Caco-2 (cell line): Measurements from ENCODE around the gene ZNF778. TPM values are rescaled to one million over a fixed set of nuclear protein-coding genes. Genes with fewer than 3 reads are reported as not detected.

Source experiments
- BruUV-seq: library from RNA; stranded (reverse); fragments of 400-500 nt; replicated peaks from 2 replicates; lab custom pipeline; 2021; lab: Mats Ljungman, UMichigan
- CTCF ChIA-PET: fragments of 300-600 bp; sonication (Branson Sonifier 250); formaldehyde crosslinking; loops from one replicate; lab custom pipeline; 2022; ENCODE audit warnings: antibody characterized with exemption; lab: Charles Lee
- POLR2A ChIA-PET: fragments of 300-600 bp; sonication (Branson Sonifier 250); formaldehyde crosslinking; loops from one replicate; lab custom pipeline; 2022; ENCODE audit warnings: antibody characterized with exemption; lab: Charles Lee
- DNase-seq, 2 experiments: peaks; one replicate each; pipeline versions ENCODE4 v3.0.0 to v3.0.0-alpha.2; 2020 to 2022
- H3K27me3 ChIP-seq: replicated peaks from 2 replicates; pipeline ENCODE4 v1.6.0; 2011; ENCODE audit warnings: low read length; ENCODE audit not compliant: control insufficient read depth, insufficient read depth
- H3K36me3 ChIP-seq: 2 replicates; pipeline ENCODE4 v1.5.1; 2011; ENCODE audit warnings: low read length; ENCODE audit not compliant: control insufficient read depth, insufficient read depth
- H3K4me1 ChIP-seq: fragments of 250-450 bp; sonication (Bioruptor Pico); 2 replicates; pipeline ENCODE4 v1.5.1; 2020; ENCODE audit warnings: mild to moderate bottlenecking
- H3K4me3 ChIP-seq: 2 replicates; pipeline ENCODE4 v1.5.1; 2011; ENCODE audit warnings: low read depth, mild to moderate bottlenecking, control low read depth, low read length
- H3K9me3 ChIP-seq: fragments of 250-450 bp; sonication (Bioruptor Pico); 2 replicates; pipeline ENCODE4 v1.5.1; 2020; ENCODE audit warnings: mild to moderate bottlenecking, moderate library complexity
- H3K27ac Mint-ChIP-seq: one replicate; pipeline ENCODE4 v1.8.0; 2022; ENCODE audit warnings: mixed read lengths; ENCODE audit not compliant: unreplicated experiment
- H3K27me3 Mint-ChIP-seq: one replicate; pipeline ENCODE4 v1.8.0; 2022; ENCODE audit warnings: mixed read lengths; ENCODE audit not compliant: insufficient read depth, unreplicated experiment
- H3K36me3 Mint-ChIP-seq: one replicate; pipeline ENCODE4 v1.8.0; 2022; ENCODE audit warnings: mild to moderate bottlenecking, mixed read lengths; ENCODE audit not compliant: insufficient read depth, unreplicated experiment
- H3K4me1 Mint-ChIP-seq: one replicate; pipeline ENCODE4 v1.8.0; 2022; ENCODE audit warnings: low read depth, mixed read lengths; ENCODE audit not compliant: unreplicated experiment
- H3K4me3 Mint-ChIP-seq: one replicate; pipeline ENCODE4 v1.8.0; 2022; ENCODE audit warnings: mild to moderate bottlenecking, moderate library complexity, mixed read lengths; ENCODE audit not compliant: unreplicated experiment
- H3K9me3 Mint-ChIP-seq: one replicate; pipeline ENCODE4 v1.8.0; 2022; ENCODE audit warnings: mixed read lengths; ENCODE audit not compliant: unreplicated experiment
- CTCF ChIP-seq, 2 experiments: fragments of 200-600 bp in 1 of 2; IDR thresholded peaks; 1 replicate in 1 of 2; 2 replicates in 1 of 2; pipeline versions ENCODE4 v1.5.1 to v1.8.0; 2011 to 2022; ENCODE audit warnings: antibody characterized with exemption in 1 of 2, control low read depth in 1 of 2, inconsistent platforms in 1 of 2, low read depth in 1 of 2, low read length in 1 of 2, mild to moderate bottlenecking in 1 of 2, moderate library complexity in 1 of 2; ENCODE audit not compliant: insufficient read depth in 1 of 2, severe bottlenecking in 1 of 2, unreplicated experiment in 1 of 2
- intact Hi-C: fragments of 100-400 bp; cut with micrococcal nuclease; formaldehyde crosslinking; loops from one replicate; pipeline ENCODE4 v1.10.0; 2022; ENCODE audit not compliant: unreplicated experiment
- total RNA-seq: library from RNA; stranded (reverse); gene quantifications from 2 replicates; pipeline ENCODE4 v1.2.3, GENCODE V29; 2022

ZNF778 gene
- total RNA-seq, 1 experiment from 2014 or later = 18.1 TPM

- no peak for DNase-seq
- intact Hi-C loops = no loop called here
- no peaks in the 10 kb centered on the region for H3K27me3 ChIP-seq
- ChIA-PET CTCF (no interaction called here), POLR2A (no interaction called here)
- no peaks in the 10 kb centered on the region for H3K9me3 Mint-ChIP-seq
- no peaks in the 10 kb centered on the region for H3K27me3 Mint-ChIP-seq
- no TSS peak for BruUV-seq
- H3K4me3 Mint-ChIP-seq = no peak overlapping the region
- no peak overlapping the region for H3K4me3 ChIP-seq
- 0 out of 2 replicates have a peak, but pooled peaks cover 4% of the 10 kb centered on the region for H3K4me1 ChIP-seq
- H3K36me3 ChIP-seq = peaks cover 3% of the 10 kb centered on the region
- peaks cover 83% of the 10 kb centered on the region for H3K36me3 Mint-ChIP-seq
- H3K27ac Mint-ChIP-seq = no peak overlapping the region
- peaks cover 8% of the 10 kb centered on the region for H3K4me1 Mint-ChIP-seq
- H3K9me3 ChIP-seq = no peaks in the 10 kb centered on the region
- TF ChIP-seq CTCF (IDR thresholded peaks at IDR 0.05; ENCODE audit: insufficient read depth in 1 of 2, low read depth in 1 of 2, low read length in 1 of 2, severe bottlenecking in 1 of 2, unreplicated experiment in 1 of 2) = no peak
These were observed 44.4 kb downstream of the ZNF778 start for GRCh38 chr16:89261691-89262563.

GRCh38 chr16:89264800-89265550 lies 47.5 kb downstream of the ZNF778 start:
- H3K27me3 ChIP-seq = no peaks in the 10 kb centered on the region
- Mint-ChIP-seq H3K4me1 (no peaks in the 10 kb centered on the region), H3K4me3 (no peak overlapping the region), H3K9me3 (no peaks in the 10 kb centered on the region), H3K27ac (peak overlapping the region; percentile 42), H3K36me3 (peaks cover 83% of the 10 kb centered on the region), H3K27me3 (no peaks in the 10 kb centered on the region)
- H3K36me3 ChIP-seq = peaks cover 6% of the 10 kb centered on the region
- intact Hi-C loops = no loop called here
- no peak for DNase-seq
- H3K4me3 ChIP-seq = no peak overlapping the region
- no peaks in the 10 kb centered on the region for H3K9me3 ChIP-seq
- ChIA-PET CTCF (no interaction called here), POLR2A (interaction anchor here (0.5 kb wide), 1 partner anchor 709 kb away, joined by 5 read pairs; no protein-coding TSS in a partner anchor)
- TF ChIP-seq CTCF (IDR thresholded peaks at IDR 0.05; ENCODE audit: insufficient read depth in 1 of 2, low read depth in 1 of 2, low read length in 1 of 2, severe bottlenecking in 1 of 2, unreplicated experiment in 1 of 2) = no peak
- H3K4me1 ChIP-seq = no peaks in the 10 kb centered on the region
- no TSS peak for BruUV-seq

- TF ChIP-seq CTCF (IDR thresholded peaks at IDR 0.05; ENCODE audit: insufficient read depth in 1 of 2, low read depth in 1 of 2, low read length in 1 of 2, severe bottlenecking in 1 of 2, unreplicated experiment in 1 of 2) = no peak
- Mint-ChIP-seq H3K4me1 (no peaks in the 10 kb centered on the region), H3K4me3 (no peak overlapping the region), H3K27me3 (no peaks in the 10 kb centered on the region), H3K36me3 (peaks cover 90% of the 10 kb centered on the region), H3K9me3 (no peaks in the 10 kb centered on the region), H3K27ac (no peak overlapping the region)
- POLR2A ChIA-PET = interaction anchor here (0.6 kb wide), 1 partner anchor 391 kb away, joined by 3 read pairs; no protein-coding TSS in a partner anchor
- CTCF ChIA-PET = interaction anchor here (0.9 kb wide), 1 partner anchor 23 kb away, joined by 4 read pairs; no protein-coding TSS in a partner anchor
- Histone ChIP-seq H3K36me3 (peaks cover 6% of the 10 kb centered on the region), H3K9me3 (no peaks in the 10 kb centered on the region), H3K27me3 (no peaks in the 10 kb centered on the region), H3K4me3 (no peak overlapping the region), H3K4me1 (no peaks in the 10 kb centered on the region)
- DNase-seq = no peak
- no TSS peak for BruUV-seq
- intact Hi-C loops = no loop called here
These were observed 48.1 kb downstream of the ZNF778 start for GRCh38 chr16:89265647-89266046.
